Left ventricle myocardium inferior (tissue), 1 donor: Measurements from ENCODE around the gene SHC2. TPM values are rescaled to one million over a fixed set of nuclear protein-coding genes. Genes with fewer than 3 reads are reported as not detected.

Source experiments
- DNase-seq: peaks from one replicate; pipeline ENCODE4 v3.0.0-alpha.2; 2020
- H3K27ac ChIP-seq: fragments of 200-600 bp; replicated peaks from 2 replicates; pipeline ENCODE4 v1.8.0; 2021
- H3K27me3 ChIP-seq: fragments of 200-600 bp; 2 replicates; pipeline ENCODE4 v1.8.0; 2021; ENCODE audit warnings: low read depth
- H3K36me3 ChIP-seq: fragments of 200-600 bp; 2 replicates; pipeline ENCODE4 v1.8.0; 2021
- H3K4me1 ChIP-seq: fragments of 200-600 bp; 2 replicates; pipeline ENCODE4 v1.8.0; 2021
- H3K4me3 ChIP-seq: fragments of 200-600 bp; 2 replicates; pipeline ENCODE4 v1.8.0; 2021; ENCODE audit warnings: mild to moderate bottlenecking, moderate library complexity
- H3K9me3 ChIP-seq: fragments of 200-600 bp; replicated peaks from 2 replicates; pipeline ENCODE4 v1.8.0; 2021
- intact Hi-C: fragments of 100-400 bp; cut with micrococcal nuclease; formaldehyde crosslinking; loops from one replicate; pipeline ENCODE4 v1.11.0; 2022
- total RNA-seq: library from RNA; stranded (reverse); fragmentation: NEBNext Ultra II Directional; extraction: Animal tissue kit (Norgen Biotek cat#: 25700); gene quantifications from one replicate; pipeline ENCODE4 v1.2.1, GENCODE V29; 2021
- TF ChIP-seq, protein P1 (sequence below): fragments of 200-600 bp; IDR thresholded peaks from 2 replicates; pipeline ENCODE4 v1.8.0; 2021; ENCODE audit warnings: antibody characterized with exemption, mild to moderate bottlenecking, borderline replicate concordance
- donor health status: DM: no; HTN: yes; CAD: no; lungs with severe emphysema.

SHC2 gene
- total RNA-seq, 1 donor from 2014 or later = 11.3 TPM

DNA sequence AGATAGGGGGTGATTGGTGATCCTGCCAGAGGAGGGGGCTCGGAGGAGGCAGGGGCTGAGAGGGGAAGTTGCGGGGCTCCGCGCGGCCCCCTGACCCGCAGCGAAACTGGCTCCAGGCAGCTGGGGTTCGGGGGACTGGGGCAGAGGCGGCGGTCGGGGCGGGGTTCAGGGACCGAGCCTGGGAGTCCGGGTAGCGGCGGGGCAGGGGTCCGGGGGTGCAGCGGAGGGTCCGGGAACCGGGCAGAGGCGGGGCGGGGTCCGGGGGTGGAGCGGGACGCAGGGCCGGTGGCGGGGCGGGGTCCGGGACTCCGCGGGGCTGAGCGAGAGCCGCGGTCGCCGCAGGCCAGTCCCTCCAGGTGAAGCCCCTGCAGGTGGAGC is 36.6 kb upstream of the SHC2 start:
- intact Hi-C loops = no loop called here
- Histone ChIP-seq H3K27me3 (peaks cover 54% of the 10 kb centered on the region), H3K27ac (no peak overlapping the region), H3K9me3 (no peaks in the 10 kb centered on the region), H3K36me3 (no peaks in the 10 kb centered on the region), H3K4me3 (peak overlapping the region; percentile 43), H3K4me1 (peaks cover 28% of the 10 kb centered on the region)
- TF ChIP-seq, protein P1, sequence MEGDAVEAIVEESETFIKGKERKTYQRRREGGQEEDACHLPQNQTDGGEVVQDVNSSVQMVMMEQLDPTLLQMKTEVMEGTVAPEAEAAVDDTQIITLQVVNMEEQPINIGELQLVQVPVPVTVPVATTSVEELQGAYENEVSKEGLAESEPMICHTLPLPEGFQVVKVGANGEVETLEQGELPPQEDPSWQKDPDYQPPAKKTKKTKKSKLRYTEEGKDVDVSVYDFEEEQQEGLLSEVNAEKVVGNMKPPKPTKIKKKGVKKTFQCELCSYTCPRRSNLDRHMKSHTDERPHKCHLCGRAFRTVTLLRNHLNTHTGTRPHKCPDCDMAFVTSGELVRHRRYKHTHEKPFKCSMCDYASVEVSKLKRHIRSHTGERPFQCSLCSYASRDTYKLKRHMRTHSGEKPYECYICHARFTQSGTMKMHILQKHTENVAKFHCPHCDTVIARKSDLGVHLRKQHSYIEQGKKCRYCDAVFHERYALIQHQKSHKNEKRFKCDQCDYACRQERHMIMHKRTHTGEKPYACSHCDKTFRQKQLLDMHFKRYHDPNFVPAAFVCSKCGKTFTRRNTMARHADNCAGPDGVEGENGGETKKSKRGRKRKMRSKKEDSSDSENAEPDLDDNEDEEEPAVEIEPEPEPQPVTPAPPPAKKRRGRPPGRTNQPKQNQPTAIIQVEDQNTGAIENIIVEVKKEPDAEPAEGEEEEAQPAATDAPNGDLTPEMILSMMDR = no peak
- no peak for DNase-seq

DNA sequence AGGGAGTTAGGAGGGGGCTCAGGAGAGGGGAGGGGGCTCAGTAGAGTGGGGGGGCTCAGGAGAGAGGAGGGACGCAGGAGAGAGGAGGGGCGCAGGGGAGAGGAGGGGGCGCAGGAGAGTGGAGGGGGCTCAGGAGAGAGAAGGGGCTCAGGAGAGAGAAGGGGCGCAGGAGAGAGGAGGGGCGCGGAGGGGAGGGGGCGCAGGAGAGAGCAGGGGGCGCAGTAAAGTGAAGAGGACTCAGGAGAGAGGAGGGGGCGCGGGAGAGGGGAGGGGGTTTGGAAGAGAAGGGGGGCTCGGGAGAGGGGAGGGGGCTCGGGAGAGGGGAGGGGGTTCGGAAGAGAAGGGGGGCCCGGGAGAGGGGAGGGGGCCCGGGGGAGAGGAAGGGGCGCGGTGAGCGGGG is 36.2 kb upstream of the SHC2 start:
- DNase-seq = no peak

DNA sequence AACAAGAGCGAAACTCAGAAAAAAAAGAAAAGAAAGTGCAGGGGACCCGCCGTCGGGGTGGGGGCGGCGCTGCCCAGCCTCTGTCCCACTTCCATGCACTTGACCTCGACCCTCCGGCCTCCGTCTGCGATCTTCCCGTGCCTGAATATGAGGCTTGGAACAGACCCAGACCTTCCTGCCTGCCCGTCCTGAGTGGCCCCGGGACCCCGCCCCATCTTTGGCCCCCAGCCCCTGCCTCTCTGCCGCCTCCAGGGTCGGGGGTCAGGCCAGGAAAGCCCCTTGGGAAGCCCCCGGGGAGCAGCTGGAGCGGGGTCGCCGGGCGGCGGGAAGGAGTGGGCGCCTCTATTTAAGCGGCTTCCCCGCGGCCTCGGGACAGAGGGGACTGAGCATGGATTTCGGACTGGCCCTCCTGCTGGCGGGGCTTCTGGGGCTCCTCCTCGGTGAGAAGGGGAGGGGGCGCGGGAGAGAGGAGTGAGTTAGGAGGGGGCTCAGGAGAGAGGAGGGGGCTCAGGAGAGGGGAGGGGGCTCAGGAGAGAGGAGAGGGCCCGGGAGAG is 35.4 kb upstream of the SHC2 start, which contains the start of gene MADCAM1:
TSS of gene MADCAM1 (plus strand) at position 375 of the 554 bp plus-strand sequence. CDS start at position 389, 14 bp downstream.
- peaks cover 52% of the 10 kb centered on the region for H3K27me3 ChIP-seq
- no peak for DNase-seq
- H3K4me1 ChIP-seq = peaks cover 28% of the 10 kb centered on the region
- intact Hi-C loops = no loop called here
- H3K27ac ChIP-seq = no peak within 1 kb of the TSS
- no peaks in the 10 kb centered on the region for H3K9me3 ChIP-seq
- H3K4me3 ChIP-seq = no peak within 1 kb of the TSS
- TF ChIP-seq, protein P1 = no peak
- H3K36me3 ChIP-seq = no peaks in the 10 kb centered on the region

More for the DNA sequence above, 36.2 kb upstream of the SHC2 start:
- H3K36me3 ChIP-seq = no peaks in the 10 kb centered on the region
- peaks cover 28% of the 10 kb centered on the region for H3K4me1 ChIP-seq
- no peak overlapping the region for H3K27ac ChIP-seq
- no peak overlapping the region for H3K4me3 ChIP-seq
- TF ChIP-seq, protein P1 = no peak
- no peaks in the 10 kb centered on the region for H3K9me3 ChIP-seq
- H3K27me3 ChIP-seq = peaks cover 54% of the 10 kb centered on the region
- intact Hi-C loops = no loop called here

DNA sequence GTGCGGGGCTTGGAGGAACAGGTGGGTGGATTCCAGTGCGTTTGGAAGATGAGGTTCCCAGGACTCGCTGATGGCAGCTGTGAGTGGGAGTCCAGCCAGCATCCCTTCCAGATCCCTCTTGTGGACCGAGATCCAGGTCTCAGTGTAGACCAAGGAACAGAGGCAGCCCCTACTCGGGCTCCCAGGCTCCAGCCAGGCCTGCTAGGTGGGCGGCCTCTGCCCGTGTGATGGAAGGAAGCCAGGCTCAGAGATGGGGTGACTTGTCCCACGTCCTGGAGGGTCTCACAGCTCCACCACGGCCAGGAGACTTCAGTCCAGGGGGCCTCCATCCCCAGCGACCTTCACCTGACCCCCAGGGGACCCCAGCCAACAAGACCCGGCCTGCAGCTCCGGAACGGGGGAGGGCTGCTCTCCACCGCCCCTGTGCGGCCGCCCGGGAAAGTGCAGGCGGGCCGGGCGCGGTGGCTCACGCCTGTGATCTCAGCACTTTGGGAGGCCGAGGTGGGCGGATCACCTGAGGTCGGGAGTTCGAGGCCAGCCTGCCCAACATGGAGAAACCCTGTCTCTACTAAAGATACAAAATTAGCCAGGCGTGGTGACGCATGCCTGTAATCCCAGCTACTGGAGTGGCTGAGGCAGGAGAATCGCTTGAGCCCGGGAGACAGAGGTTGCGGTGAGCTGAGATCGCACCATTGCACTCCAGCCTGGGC is 34.7 kb upstream of the SHC2 start:
- no peak for DNase-seq
- Histone ChIP-seq H3K36me3 (no peaks in the 10 kb centered on the region), H3K27ac (no peak overlapping the region), H3K4me1 (peaks cover 28% of the 10 kb centered on the region), H3K27me3 (peaks cover 46% of the 10 kb centered on the region), H3K4me3 (no peak overlapping the region), H3K9me3 (no peaks in the 10 kb centered on the region)
- TF ChIP-seq, protein P1 = peak; percentile 74
- intact Hi-C loops = no loop called here

DNA sequence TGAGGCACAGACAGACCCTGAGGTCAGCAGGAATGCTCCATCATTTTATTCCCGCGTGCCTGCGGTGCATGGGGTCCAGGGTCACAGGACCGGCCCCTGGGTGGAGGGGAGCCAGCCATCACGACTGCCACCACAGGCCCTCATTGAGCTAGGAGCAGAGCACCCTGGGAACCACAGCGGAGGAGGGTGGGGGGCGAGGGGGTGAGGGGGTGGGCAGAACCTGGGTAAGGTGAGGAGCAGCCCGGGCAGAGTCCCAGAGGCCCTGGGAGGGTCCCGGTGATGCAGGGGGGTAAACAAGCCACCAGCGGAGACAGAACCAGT is 34.2 kb upstream of the SHC2 start:
- TF ChIP-seq, protein P1 = no peak
- H3K27ac ChIP-seq = no peak overlapping the region
- no peaks in the 10 kb centered on the region for H3K9me3 ChIP-seq
- DNase-seq = no peak
- no peaks in the 10 kb centered on the region for H3K36me3 ChIP-seq
- peaks cover 29% of the 10 kb centered on the region for H3K4me1 ChIP-seq
- H3K4me3 ChIP-seq = no peak overlapping the region
- peaks cover 41% of the 10 kb centered on the region for H3K27me3 ChIP-seq
- intact Hi-C loops = no loop called here
